ENCODE data around the gene CTNNB1. TPM values are rescaled to one million over a fixed set of nuclear protein-coding genes. Genes with fewer than 3 reads are reported as not detected.

Gene CTNNB1
- total RNA-seq, 3 donors from 2014 or later (not counting 1 experiment from before 2014, with no cell fraction given): 213 to 258 (median 230) TPM

- Mint-ChIP-seq H3K27me3 (ENCODE audit: low read depth in 2 of 2) (no peaks in the 10 kb centered on the region), H3K9me3 (no peaks in the 10 kb centered on the region)
- H3K4me1 ChIP-seq (ENCODE audit: control insufficient read depth, insufficient read depth, low read length): no peaks in the 10 kb centered on the region
Observed at GRCh38 chr3:41259449-41260062, 60.3 kb downstream of the CTNNB1 start.

GRCh38 chr3:41260063-41260450 is 60.8 kb downstream of the CTNNB1 start:
- Mint-ChIP-seq H3K27ac (no peak overlapping the region), H3K4me3 (no peak overlapping the region), H3K4me1 (no peaks in the 10 kb centered on the region), H3K9me3 (no peaks in the 10 kb centered on the region), H3K27me3 (ENCODE audit: low read depth in 2 of 2) (no peaks in the 10 kb centered on the region), H3K36me3 (no peaks in the 10 kb centered on the region)
- intact Hi-C loops (cut with micrococcal nuclease): no loop called here
- no peak for DNase-seq
- Histone ChIP-seq H3K36me3 (ENCODE audit: control insufficient read depth, insufficient read depth, low read length) (no peaks in the 10 kb centered on the region), H3K9me3 (ENCODE audit: control insufficient read depth, insufficient read depth, low read length) (no peaks in the 10 kb centered on the region), H3K27me3 (ENCODE audit: control insufficient read depth, insufficient read depth, low read length) (no peaks in the 10 kb centered on the region), H3K27ac (ENCODE audit: low read length) (no peak overlapping the region), H3K4me3 (ENCODE audit: low read length) (no peak overlapping the region), H3K4me1 (ENCODE audit: control insufficient read depth, insufficient read depth, low read length) (no peaks in the 10 kb centered on the region)
- ATAC-seq: no peak
- WGBS (ENCODE audit: insufficient coverage): 98% methylated on average over 3 of the region's 3 CpGs
- no peak for TF ChIP-seq CTCF (IDR thresholded peaks at IDR 0.05)

More at GRCh38 chr3:41259449-41260062, 60.3 kb downstream of the CTNNB1 start:
- intact Hi-C loops (cut with micrococcal nuclease): no loop called here
- Histone ChIP-seq H3K36me3 (ENCODE audit: control insufficient read depth, insufficient read depth, low read length) (no peaks in the 10 kb centered on the region), H3K9me3 (ENCODE audit: control insufficient read depth, insufficient read depth, low read length) (no peaks in the 10 kb centered on the region), H3K4me3 (ENCODE audit: low read length) (no peak overlapping the region), H3K27ac (ENCODE audit: low read length) (no peak overlapping the region), H3K27me3 (ENCODE audit: control insufficient read depth, insufficient read depth, low read length) (no peaks in the 10 kb centered on the region)
- DNase-seq: no peak
- H3K4me3 Mint-ChIP-seq: no peak overlapping the region
- no peak for ATAC-seq
- TF ChIP-seq CTCF (IDR thresholded peaks at IDR 0.05): no peak
- no peaks in the 10 kb centered on the region for H3K36me3 Mint-ChIP-seq
- WGBS (ENCODE audit: insufficient coverage): 100% methylated on average over 1 of the region's 1 CpG
- H3K27ac Mint-ChIP-seq: no peak overlapping the region
- H3K4me1 Mint-ChIP-seq: no peaks in the 10 kb centered on the region

- TF ChIP-seq CTCF (IDR thresholded peaks at IDR 0.05): no peak
- Mint-ChIP-seq H3K27me3 (ENCODE audit: low read depth in 2 of 2) (no peaks in the 10 kb centered on the region), H3K36me3 (no peaks in the 10 kb centered on the region), H3K27ac (no peak overlapping the region), H3K9me3 (peaks cover 0 to 3% of the 10 kb centered on the region in 2 donors), H3K4me3 (no peak overlapping the region), H3K4me1 (no peaks in the 10 kb centered on the region)
- intact Hi-C loops (cut with micrococcal nuclease): no loop called here
- Histone ChIP-seq H3K4me3 (ENCODE audit: low read length) (no peak overlapping the region), H3K4me1 (ENCODE audit: control insufficient read depth, insufficient read depth, low read length) (no peaks in the 10 kb centered on the region), H3K36me3 (ENCODE audit: control insufficient read depth, insufficient read depth, low read length) (no peaks in the 10 kb centered on the region), H3K9me3 (ENCODE audit: control insufficient read depth, insufficient read depth, low read length) (no peaks in the 10 kb centered on the region), H3K27ac (ENCODE audit: low read length) (no peak overlapping the region), H3K27me3 (ENCODE audit: control insufficient read depth, insufficient read depth, low read length) (no peaks in the 10 kb centered on the region)
- DNase-seq: no peak
- ATAC-seq: no peak
- WGBS (ENCODE audit: insufficient coverage): 84% methylated on average over 10 of the region's 11 CpGs
Observed at GRCh38 chr3:41265011-41265545, 65.8 kb downstream of the CTNNB1 start.

GRCh38 chr3:41265823-41266273 is 66.5 kb downstream of the CTNNB1 start:
- intact Hi-C loops (cut with micrococcal nuclease): no loop called here
- Histone ChIP-seq H3K36me3 (ENCODE audit: control insufficient read depth, insufficient read depth, low read length) (no peaks in the 10 kb centered on the region), H3K4me3 (ENCODE audit: low read length) (no peak overlapping the region), H3K4me1 (ENCODE audit: control insufficient read depth, insufficient read depth, low read length) (no peaks in the 10 kb centered on the region), H3K9me3 (ENCODE audit: control insufficient read depth, insufficient read depth, low read length) (no peaks in the 10 kb centered on the region), H3K27ac (ENCODE audit: low read length) (no peak overlapping the region), H3K27me3 (ENCODE audit: control insufficient read depth, insufficient read depth, low read length) (no peaks in the 10 kb centered on the region)
- H3K4me3 Mint-ChIP-seq: no peak overlapping the region
- H3K27me3 Mint-ChIP-seq (ENCODE audit: low read depth in 2 of 2): no peaks in the 10 kb centered on the region
- no peak for ATAC-seq
- no peaks in the 10 kb centered on the region for H3K36me3 Mint-ChIP-seq
- no peak for DNase-seq
- H3K9me3 Mint-ChIP-seq: peaks cover 0 to 3% of the 10 kb centered on the region in 2 donors
- no peak for TF ChIP-seq CTCF (IDR thresholded peaks at IDR 0.05)
- 75% methylated on average over 3 of the region's 3 CpGs for WGBS (ENCODE audit: insufficient coverage)
- no peak overlapping the region for H3K27ac Mint-ChIP-seq
- no peaks in the 10 kb centered on the region for H3K4me1 Mint-ChIP-seq
